Tibial nerve (tissue), 4 donors: Measurements from ENCODE around the gene RPP25L. TPM values are rescaled to one million over a fixed set of nuclear protein-coding genes. Genes with fewer than 3 reads are reported as not detected.
A peak's percentile ranks its signal among the peaks of the same experiment; 100 is the strongest.

Source experiments
- DNase-seq, 2 donors: peaks; one replicate each; pipeline ENCODE4 v3.0.0-alpha.2; 2019; ENCODE audit warnings: low spot score in 2 of 2
- H3K27ac ChIP-seq, 4 donors: fragments of 200-600 bp; sonication (generic) in 3 of 4; one replicate each; pipeline ENCODE4 v1.5.1; 2017 to 2019; ENCODE audit warnings: mild to moderate bottlenecking in 1 of 4
- H3K27me3 ChIP-seq, 2 donors: fragments of 200-600 bp; sonication (generic) in 1 of 2; one replicate each; pipeline versions ENCODE4 v1.5.1 to v1.6.0; 2017 to 2019
- H3K36me3 ChIP-seq, 3 donors: fragments of 200-600 bp; sonication (generic); one replicate each; pipeline ENCODE4 v1.5.1; 2018 to 2019
- H3K4me1 ChIP-seq, 4 donors: fragments of 200-600 bp; sonication (generic) in 3 of 4; one replicate each; pipeline ENCODE4 v1.5.1; 2017 to 2019
- H3K4me3 ChIP-seq, 4 donors: fragments of 200-600 bp; sonication (generic) in 3 of 4; one replicate each; pipeline ENCODE4 v1.5.1; 2017 to 2019; ENCODE audit warnings: mild to moderate bottlenecking in 1 of 4, moderate library complexity in 1 of 4
- H3K9me3 ChIP-seq, 4 donors: fragments of 200-600 bp; sonication (generic) in 3 of 4; one replicate each; pipeline ENCODE4 v1.5.1; 2017 to 2019
- EP300 ChIP-seq, 2 donors: sonication (generic); formaldehyde crosslinking; IDR thresholded peaks; one replicate each; pipeline ENCODE4 v1.6.1; 2017; ENCODE audit warnings: antibody characterized with exemption in 2 of 2, mild to moderate bottlenecking in 1 of 2
- POLR2A ChIP-seq, 2 donors: fragments of 450-650 bp; IDR thresholded peaks; one replicate each; pipeline ENCODE4 v1.6.1; 2017; ENCODE audit warnings: antibody characterized with exemption in 2 of 2, mild to moderate bottlenecking in 2 of 2, moderate library complexity in 2 of 2
- WGBS, 2 donors: methylation state at CpG; one replicate each; pipeline ENCODE4 v1.1.5; 2018; 5-methylcytosine and 5-hydroxymethylcytosine counted together
- total RNA-seq, 4 donors: library from RNA; depleted of rRNA; stranded (reverse); fragments of >200 nt; gene quantifications; one replicate each; pipeline ENCODE4 v1.1.0, GENCODE V29; 2016
- TF ChIP-seq, protein P1 (sequence below), 5 experiments: fragments of 200-600 bp in 3 of 5; fragments of 450-650 bp in 2 of 5; sonication (generic) in 3 of 5; IDR thresholded peaks; one replicate each; pipeline ENCODE4 v1.5.1; 2016 to 2019; ENCODE audit warnings: antibody characterized with exemption in 5 of 5, mild to moderate bottlenecking in 3 of 5, moderate library complexity in 2 of 5

The RPP25L gene
- total RNA-seq, 4 donors from 2014 or later, result 31.4 to 45.9 (median 45.4) TPM

DNA sequence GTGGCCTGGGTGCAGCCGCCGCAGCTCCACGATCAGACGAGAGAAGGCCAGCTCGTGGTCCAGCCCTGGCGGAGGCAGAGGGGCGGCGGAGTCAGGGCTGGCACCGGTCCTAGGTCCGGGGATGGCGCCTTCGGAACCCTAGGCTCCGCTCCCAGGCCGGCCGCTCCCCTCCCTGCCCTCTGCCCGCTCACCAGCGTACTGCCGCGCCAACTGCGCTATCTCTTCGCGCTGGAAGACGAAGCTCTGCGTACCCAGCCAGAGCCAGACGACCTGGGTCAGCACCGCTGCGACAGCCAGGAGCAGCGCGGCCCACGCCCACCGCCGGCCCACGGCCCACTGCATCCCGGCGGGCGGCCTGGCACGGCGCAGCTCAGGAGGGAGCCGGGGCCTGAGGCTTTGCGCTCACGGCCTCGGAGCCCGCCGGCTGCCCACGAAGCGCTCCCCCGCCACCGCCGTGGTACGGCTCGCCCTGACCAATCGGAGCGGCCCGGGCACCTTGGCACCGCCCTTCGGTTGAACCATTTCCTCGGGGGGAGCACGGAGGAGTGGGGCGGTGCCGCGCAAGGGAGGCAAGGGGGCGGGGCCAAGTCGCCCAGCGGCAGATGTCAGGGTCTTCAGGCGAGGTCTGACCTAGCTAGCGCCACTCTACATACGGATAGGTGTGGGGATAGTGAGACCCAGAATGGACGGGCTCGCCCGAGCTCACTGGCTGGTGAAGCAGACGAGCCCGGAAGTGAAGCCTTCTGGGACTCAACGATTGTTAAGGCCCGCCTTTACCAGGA lies 25.6 kb upstream of the RPP25L start, which contains the start of gene SIGMAR1:
Gene SIGMAR1, minus strand, starts transcription at position 432 of the 782 bp plus-strand sequence. Its CDS starts 90 bp downstream, at position 342.
- DNase-seq, result peak; percentile 88 to 89
- Histone ChIP-seq H3K27me3 (no peaks in the 10 kb centered on the region), H3K27ac (peak within 1 kb of the TSS; percentile 63 to 92 (median 86)), H3K4me1 (peaks cover 0 to 47% (median 12%) of the 10 kb centered on the region in 4 donors), H3K36me3 (peaks cover 0 to 14% (median 0%) of the 10 kb centered on the region in 3 donors), H3K9me3 (no peaks in the 10 kb centered on the region), H3K4me3 (peak within 1 kb of the TSS; percentile 64 to 94 (median 85))
- TF ChIP-seq EP300 (IDR thresholded peaks at IDR 0.05) (peak in 1 of 2 donors; percentile 89), POLR2A (IDR thresholded peaks at IDR 0.05) (peak; percentile 68 to 84)
- TF ChIP-seq, protein P1, sequence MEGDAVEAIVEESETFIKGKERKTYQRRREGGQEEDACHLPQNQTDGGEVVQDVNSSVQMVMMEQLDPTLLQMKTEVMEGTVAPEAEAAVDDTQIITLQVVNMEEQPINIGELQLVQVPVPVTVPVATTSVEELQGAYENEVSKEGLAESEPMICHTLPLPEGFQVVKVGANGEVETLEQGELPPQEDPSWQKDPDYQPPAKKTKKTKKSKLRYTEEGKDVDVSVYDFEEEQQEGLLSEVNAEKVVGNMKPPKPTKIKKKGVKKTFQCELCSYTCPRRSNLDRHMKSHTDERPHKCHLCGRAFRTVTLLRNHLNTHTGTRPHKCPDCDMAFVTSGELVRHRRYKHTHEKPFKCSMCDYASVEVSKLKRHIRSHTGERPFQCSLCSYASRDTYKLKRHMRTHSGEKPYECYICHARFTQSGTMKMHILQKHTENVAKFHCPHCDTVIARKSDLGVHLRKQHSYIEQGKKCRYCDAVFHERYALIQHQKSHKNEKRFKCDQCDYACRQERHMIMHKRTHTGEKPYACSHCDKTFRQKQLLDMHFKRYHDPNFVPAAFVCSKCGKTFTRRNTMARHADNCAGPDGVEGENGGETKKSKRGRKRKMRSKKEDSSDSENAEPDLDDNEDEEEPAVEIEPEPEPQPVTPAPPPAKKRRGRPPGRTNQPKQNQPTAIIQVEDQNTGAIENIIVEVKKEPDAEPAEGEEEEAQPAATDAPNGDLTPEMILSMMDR (IDR thresholded peaks at IDR 0.05), result peak in 2 of 5 experiments; percentile 20 to 51
- WGBS, 2 donors, result 0 to 1% methylated on average over 22 to 34 of the region's 74 CpGs

DNA sequence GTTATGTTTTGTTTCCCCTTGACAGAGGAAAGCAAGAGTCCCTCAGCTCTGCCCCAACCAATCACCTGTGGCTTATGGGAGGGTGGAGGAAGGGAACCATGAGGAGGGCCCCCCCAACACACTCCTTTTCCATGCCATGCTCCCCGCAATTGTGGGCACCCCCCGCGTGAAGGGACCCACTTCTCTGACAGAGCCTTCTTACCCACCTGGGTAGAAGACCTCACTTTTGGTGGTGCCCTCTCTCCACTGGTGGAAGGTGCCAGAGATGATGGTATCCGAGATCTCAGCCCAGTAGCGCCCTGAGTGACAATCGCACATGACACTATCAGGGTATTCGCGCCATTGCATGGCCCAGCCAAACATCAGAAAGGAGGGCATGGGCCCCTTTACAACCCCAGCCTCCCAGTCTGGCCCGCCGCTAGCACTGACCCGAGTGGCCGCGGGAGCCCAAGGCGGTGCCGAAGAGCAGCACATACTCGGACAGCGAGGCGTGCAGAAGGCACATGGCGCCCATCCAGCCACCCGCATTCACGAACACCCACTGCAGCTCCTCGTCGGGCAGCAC lies 25.0 kb upstream of the RPP25L start:
- no peak for DNase-seq
- Histone ChIP-seq H3K27me3 (no peaks in the 10 kb centered on the region), H3K9me3 (no peaks in the 10 kb centered on the region), H3K36me3 (peaks cover 0 to 14% (median 0%) of the 10 kb centered on the region in 3 donors), H3K4me3 (peak overlapping the region; percentile 64 to 94 (median 85)), H3K27ac (peak overlapping the region; percentile 63 to 92 (median 86)), H3K4me1 (peaks cover 0 to 47% (median 12%) of the 10 kb centered on the region in 4 donors)
- WGBS, 2 donors, result 3 to 5% methylated on average over 8 to 18 of the region's 23 CpGs
- TF ChIP-seq POLR2A (IDR thresholded peaks at IDR 0.05) (no peak), EP300 (IDR thresholded peaks at IDR 0.05) (no peak)
- TF ChIP-seq, protein P1 (IDR thresholded peaks at IDR 0.05), result no peak

DNA sequence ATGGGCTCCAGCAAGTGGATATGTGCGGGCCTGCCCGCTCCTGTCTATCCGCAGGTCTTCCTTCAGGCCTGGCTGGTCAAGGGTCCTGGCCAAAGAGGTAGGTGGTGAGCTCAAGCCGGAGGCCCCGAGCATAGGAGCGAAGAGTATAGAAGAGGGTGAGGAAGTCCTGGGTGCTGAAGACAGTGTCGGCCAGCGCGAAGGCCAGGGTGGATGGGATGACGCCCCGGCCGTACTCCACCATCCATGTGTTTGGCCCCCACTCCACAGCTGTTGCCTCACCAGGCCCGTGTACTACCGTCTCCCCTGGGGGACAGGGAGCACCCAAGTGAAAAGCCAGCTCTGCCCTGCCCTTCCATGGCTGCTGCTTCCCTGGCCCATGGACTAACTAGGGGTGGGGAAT lies 23.7 kb upstream of the RPP25L start:
- DNase-seq, result no peak
- TF ChIP-seq EP300 (IDR thresholded peaks at IDR 0.05) (no peak), POLR2A (IDR thresholded peaks at IDR 0.05) (no peak)
- TF ChIP-seq, protein P1 (IDR thresholded peaks at IDR 0.05), result no peak
- Histone ChIP-seq H3K36me3 (peaks cover 0 to 14% (median 0%) of the 10 kb centered on the region in 3 donors), H3K4me3 (no peak overlapping the region), H3K27ac (peak overlapping the region in 1 of 4 donors; percentile 20), H3K27me3 (no peaks in the 10 kb centered on the region), H3K4me1 (peaks cover 0 to 51% (median 12%) of the 10 kb centered on the region in 4 donors), H3K9me3 (no peaks in the 10 kb centered on the region)
- WGBS, 2 donors, result 85 to 89% methylated on average over 14 of the region's 14 CpGs

DNA sequence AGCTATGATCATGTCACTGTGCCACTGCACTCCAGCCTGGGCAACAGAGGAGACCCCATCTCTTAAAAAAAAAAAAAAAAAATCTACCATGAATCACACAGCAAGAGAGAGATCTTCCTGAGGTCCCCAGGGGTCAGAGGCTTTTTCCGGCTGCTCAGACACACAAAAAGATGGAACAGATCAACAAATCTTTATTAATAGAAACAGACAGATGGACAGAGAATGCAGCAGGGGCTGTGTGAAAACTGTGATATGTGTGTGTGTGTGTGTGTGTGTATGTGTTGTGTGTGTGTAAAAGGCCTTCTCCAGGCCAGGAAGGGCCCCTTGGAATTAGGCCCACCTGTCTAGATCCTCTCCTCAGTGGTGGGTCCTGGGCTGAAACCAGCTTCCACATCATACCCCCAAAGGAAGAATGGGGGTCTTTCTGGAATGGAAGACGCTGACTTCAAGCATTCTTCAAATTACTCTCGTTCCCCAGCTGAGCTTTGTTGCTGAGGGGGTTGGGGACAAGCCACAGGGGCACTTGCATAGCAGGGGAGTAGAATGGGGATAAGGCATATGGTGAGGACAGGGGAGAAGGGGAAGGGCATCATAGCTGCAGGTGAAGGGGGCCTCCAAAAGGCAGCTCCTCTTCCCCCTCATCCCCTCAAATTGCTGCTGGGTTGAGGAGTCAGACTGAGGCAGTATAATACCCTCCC lies 22.8 kb upstream of the RPP25L start:
- no peak overlapping the region for H3K4me3 ChIP-seq
- WGBS, 2 donors, result 55 to 60% methylated on average over 3 of the region's 3 CpGs
- TF ChIP-seq POLR2A (IDR thresholded peaks at IDR 0.05) (no peak), EP300 (IDR thresholded peaks at IDR 0.05) (no peak)
- TF ChIP-seq, protein P1 (IDR thresholded peaks at IDR 0.05), result no peak
- H3K27ac ChIP-seq, result peak overlapping the region in 1 of 4 donors; percentile 7
- peaks cover 0 to 14% (median 0%) of the 10 kb centered on the region in 3 donors for H3K36me3 ChIP-seq
- no peak for DNase-seq
- no peaks in the 10 kb centered on the region for H3K9me3 ChIP-seq
- peaks cover 0 to 8% of the 10 kb centered on the region in 2 donors for H3K27me3 ChIP-seq
- peaks cover 0 to 58% (median 12%) of the 10 kb centered on the region in 4 donors for H3K4me1 ChIP-seq
